NCI-H2081 treated with DMSO at 0.1 percent for 48 hours (cell line): ENCODE data around the gene ASB15.
A peak's percentile ranks its signal among the peaks of the same experiment; 100 is the strongest.
"Not testable (repeated sequence)": the region's sequence is repeated elsewhere in the genome, so short reads cannot be mapped to it uniquely, and the experiment has no call there.

Source experiments
- DNase-seq: peaks from one replicate; lab custom pipeline; 2025; lab: John Stamatoyannopoulos, UW

Gene ASB15

DNA sequence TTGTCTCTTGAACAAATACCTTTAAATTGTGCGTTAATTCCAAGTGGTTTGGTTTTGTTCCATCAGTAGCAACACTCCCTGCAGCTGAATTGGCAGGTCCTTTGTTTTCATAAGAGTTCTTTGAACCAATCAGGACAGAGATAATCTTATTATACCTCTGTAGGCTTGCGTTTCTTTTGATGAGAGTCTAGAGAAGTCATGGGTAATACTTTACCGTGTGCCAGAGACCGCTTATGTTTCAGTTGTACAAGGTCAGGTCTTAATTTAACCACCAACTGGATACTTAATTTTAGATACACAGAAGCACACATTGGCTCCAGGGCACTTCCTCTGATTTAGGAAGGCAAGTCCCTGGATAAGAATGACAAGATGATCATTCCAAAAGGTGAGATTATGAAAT lies at the start of gene ASB15:
ASB15 (plus strand) TSS at position 292 of the 400 bp plus-strand sequence. CDS start 12,682 bp downstream, outside the sequence.
- DNase-seq = no peak

DNA sequence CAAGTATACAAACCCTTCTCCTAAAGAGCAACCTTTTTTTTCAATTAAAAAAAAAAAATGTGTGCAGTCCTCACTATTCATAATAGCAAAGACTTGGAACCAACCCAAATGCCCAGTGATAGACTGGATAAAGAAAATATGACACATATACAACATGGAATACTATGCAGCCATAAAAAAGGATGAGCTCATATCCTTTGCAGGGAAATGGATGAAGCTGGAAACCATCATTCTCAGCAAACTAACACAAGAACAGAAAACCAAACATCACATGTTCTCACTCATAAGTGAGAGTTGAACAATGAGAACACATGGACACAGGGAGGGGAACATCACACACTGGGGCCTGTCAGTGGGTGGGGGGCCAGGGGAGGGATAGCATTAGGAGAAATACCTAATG lies 49.5 kb upstream of the ASB15 start:
- DNase-seq = not testable (repeated sequence)

GRCh38 chr7:123552641-123553040 lies 49.0 kb upstream of the ASB15 start:
- no peak for DNase-seq

GRCh38 chr7:123553159-123553558 lies 48.5 kb upstream of the ASB15 start:
- no peak for DNase-seq

GRCh38 chr7:123555484-123555883 lies 46.1 kb upstream of the ASB15 start:
- no peak for DNase-seq

- no peak for DNase-seq
These were observed 44.6 kb upstream of the ASB15 start for GRCh38 chr7:123557016-123557397.

DNA sequence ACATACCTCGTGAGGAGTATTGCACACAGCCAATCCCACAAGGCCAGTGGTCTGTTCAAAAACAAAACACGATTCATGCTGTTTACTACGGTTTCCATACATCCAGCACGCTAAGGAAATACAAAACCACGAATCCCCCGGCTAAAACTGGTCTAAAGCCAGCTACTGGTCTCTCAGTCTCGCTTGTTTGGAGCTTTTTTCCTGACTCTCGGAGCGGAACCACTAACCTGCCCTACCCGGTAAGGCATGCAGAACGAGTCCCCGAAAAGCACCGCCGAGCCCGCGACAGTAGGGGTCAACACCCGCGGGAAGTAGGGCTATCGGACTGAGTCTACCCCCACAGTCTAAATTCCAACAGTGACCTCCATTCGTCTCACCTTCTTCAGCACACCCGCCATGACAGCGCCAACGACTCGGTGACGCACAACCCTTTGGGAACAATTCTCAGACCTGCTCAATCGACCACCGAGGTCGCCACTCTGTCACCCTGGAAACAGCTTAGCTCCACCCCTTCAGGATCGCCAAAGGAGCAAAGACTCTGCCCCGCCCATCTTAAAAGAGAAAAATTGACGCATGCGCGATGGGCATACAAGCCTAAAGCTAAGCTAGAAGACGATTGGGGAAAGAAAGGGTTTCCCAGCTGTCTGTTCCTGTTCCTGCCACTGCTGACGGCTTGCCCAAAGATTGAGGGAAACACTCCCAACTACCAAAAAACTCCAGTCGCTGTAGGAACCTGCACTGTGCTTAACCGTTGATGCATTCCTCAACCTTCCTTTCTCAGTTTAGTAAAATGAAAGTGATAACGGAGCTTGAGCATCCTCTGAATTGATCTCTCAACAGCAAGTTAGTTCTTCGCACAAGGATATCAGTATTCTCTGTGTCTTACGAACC lies 44.0 kb upstream of the ASB15 start, which contains the start of gene NDUFA5:
NDUFA5 (minus strand) TSS at position 421 of the 891 bp plus-strand sequence; CDS start at position 398, 23 bp downstream.
- DNase-seq = peak; percentile 98

DNA sequence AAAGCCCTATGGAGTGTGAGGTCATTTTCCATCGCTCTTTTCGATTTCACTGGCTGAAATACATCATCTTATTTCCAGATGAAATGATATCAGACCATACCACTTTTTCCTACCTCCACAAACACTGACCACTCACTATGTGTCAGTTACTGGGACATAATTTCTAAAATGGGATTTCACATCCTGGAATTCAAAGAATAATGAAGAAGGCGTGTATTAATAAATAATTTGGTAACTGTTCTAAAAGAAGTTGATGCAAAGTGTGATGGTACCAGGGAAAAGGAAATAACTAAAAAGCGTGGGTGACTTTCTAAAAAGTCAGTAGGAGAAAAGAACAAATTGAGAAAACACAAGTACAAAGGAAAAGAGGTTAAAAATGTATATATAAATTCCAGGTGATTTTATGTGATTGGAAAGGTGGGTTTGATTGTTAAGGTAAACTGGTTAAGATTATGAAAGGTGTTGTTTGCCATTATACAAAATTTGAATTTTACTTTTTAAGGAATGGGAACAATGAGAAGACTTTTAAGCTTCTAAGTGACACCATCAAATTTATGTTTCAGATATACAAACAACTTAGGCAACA lies 43.2 kb upstream of the ASB15 start:
- DNase-seq = no peak

DNA sequence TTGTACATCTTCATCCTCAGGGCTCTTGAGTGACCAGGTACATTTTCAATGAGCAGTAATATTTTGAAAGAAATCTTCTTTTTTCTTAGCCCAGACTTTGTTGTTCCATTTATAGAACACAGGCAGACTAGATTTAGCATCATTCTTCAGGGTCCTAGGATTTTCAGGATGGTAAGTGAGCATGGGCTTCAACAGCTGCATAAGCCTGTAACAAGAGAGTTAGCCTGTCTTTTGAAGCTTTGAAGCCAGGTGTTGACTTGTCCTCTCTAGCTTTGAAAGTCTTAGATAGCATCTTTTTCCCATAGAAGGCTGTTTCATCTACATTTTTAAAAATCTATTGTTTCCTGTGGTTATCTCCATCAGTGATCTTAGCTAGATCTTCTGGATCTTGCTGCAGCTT lies 39.5 kb upstream of the ASB15 start:
- DNase-seq = no peak

DNA sequence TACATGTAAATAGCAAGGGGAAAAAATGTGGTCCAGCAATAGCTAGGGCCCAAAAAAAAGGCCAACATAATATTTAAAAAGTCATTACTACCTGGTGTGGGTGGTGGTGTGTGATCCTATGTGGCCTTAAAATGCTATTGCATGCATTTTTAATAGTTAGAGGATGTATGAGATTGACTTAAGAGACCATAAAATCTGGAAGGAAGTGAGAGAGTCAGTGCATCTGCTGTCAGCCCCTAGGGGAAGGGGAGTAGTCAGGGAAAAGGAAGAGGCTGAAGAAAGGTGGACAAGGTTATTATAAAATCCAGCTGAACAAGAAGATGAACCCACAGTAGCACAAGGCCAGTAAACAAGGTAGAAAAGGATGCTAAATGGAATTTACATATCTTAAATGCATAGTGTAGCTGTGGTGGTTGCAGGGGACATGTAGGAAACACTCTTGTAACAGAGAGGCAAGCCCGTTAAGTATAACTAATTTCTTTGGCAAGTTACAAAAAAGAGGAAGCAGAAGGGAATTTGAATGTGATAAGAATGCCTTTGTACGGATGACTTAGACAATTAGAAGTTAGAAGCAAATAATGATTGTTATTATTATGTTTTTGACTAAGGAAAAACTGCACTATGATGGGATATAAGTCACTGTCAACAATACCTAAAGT lies 32.1 kb upstream of the ASB15 start:
- DNase-seq = no peak

DNA sequence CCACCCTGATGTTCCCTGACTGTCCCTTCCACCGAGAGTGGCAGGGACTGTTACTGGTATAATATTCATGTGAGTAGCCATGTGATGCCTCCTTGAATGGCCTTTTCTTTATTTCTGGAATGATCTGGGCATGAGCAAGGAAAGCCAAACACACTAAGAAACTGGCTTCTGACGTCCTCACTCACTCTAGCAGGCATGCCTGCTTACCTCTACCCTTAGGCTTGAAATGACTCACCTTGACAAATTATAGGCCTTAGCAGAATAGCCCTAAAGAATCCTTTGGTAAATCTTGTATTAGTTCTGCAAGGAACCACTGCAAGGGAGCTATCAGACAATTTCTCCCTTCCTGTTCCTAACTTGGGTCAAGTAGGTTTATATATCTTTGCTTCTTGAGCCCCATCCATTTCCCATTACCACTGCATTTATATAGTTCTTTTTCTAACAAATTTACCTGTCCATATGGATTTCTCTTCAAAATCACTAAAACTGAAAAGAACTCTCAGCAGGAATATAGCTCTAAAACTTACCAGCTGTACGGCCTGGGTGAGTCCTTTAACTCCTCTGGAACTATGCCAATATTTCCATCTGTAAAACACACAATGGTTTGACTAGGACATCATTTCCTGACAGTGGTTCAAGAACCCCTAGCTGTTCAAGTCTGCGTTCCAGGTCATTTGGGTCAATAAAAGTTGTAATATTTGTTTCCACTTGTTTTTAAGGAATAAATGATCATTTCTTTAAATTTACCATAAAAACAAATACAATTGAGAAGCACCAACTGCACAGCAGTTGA lies 31.0 kb upstream of the ASB15 start:
- DNase-seq = no peak

GRCh38 chr7:123571187-123571586 lies 30.4 kb upstream of the ASB15 start:
- DNase-seq = no peak

DNA sequence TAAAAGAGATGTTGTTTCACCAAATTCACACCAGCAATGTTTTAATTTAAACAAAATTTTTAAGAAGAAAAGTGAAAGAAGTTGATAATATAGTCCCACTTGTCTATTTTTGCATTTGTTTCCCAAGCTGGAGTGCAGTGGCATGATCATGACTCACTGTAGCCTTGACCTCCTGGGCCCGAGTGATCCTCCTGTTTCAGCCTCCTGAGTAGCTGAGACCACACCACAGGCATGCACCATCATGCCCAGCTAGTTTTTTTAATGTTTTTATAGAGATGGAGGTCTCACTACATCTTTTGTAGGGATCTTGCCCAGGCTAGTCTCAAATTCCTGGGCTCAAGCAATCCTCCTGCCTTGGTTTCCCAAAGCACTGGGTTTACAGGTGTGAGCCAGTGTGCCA lies 29.9 kb upstream of the ASB15 start:
- DNase-seq = no peak

GRCh38 chr7:123573341-123573740 lies 28.3 kb upstream of the ASB15 start:
- no peak for DNase-seq

GRCh38 chr7:123573896-123574467 lies 27.6 kb upstream of the ASB15 start:
- no peak for DNase-seq

DNA sequence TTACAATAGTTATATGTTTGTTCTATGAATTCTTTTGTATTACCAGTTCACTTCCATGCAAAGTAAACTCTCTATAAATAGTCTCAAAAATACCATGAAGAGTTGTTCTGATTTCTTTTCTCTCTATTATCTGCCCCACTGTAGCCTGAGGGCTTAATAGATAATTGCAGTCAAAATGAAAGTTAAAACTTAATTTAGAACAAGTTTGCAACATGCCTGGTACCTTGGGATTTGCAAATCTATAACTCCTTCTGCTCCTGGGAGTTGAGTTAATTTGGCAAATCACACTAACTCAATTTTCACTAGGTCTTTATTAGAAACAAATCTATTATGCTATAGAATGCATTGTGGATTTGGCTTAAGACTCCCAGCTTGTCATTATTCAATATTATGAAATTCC lies 22.2 kb upstream of the ASB15 start:
- no peak for DNase-seq

- no peak for DNase-seq
These were observed 21.0 kb upstream of the ASB15 start for GRCh38 chr7:123580406-123581161.

DNA sequence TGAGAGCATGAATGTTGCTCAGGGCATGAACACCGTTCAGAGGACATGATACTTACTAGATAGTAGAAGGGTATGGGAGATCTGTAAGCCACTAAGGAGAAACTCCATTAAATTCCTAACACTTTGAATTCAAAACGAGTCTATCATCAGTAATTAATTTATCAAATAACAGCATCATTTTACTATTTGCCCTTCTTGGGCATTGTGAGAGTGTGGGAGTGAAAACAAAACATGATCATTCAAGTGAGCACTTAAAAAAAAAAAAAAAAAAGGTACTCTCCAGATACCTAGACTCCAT lies 20.5 kb upstream of the ASB15 start:
- no peak for DNase-seq

- DNase-seq = no peak
These were observed 17.8 kb upstream of the ASB15 start for GRCh38 chr7:123583821-123584220.

GRCh38 chr7:123588376-123588775 lies 13.2 kb upstream of the ASB15 start:
- no peak for DNase-seq

- DNase-seq = no peak
These were observed 6.8 kb upstream of the ASB15 start for GRCh38 chr7:123594813-123595241.
